WTC11 (cell line): ENCODE measurements around the gene MTTP.

Source experiments
- CTCF ChIP-seq: fragments of 200-600 bp; IDR thresholded peaks from 2 replicates; pipeline ENCODE4 v1.8.0; 2022; ENCODE audit warnings: antibody characterized with exemption
- EMX1 ChIP-seq: fragments of 250-450 bp; sonication (Bioruptor Pico); IDR thresholded peaks from 2 replicates; pipeline ENCODE4 v1.8.0; 2021; ENCODE audit warnings: mild to moderate bottlenecking
- JUN ChIP-seq: sonication (generic); formaldehyde crosslinking; IDR thresholded peaks from 2 replicates; pipeline ENCODE4 v1.8.0; 2023; ENCODE audit warnings: mild to moderate bottlenecking, missing genetic modification reagents
- MYBL2 ChIP-seq: sonication (generic); formaldehyde crosslinking; IDR thresholded peaks from 2 replicates; pipeline ENCODE4 v1.8.1; 2023; ENCODE audit warnings: mild to moderate bottlenecking, moderate library complexity, missing genetic modification reagents
- SP1 ChIP-seq: sonication (generic); formaldehyde crosslinking; conservative IDR thresholded peaks from 2 replicates; pipeline ENCODE4 v1.8.1; 2022; ENCODE audit warnings: missing genetic modification reagents
- ZBTB43 ChIP-seq: sonication (generic); formaldehyde crosslinking; IDR thresholded peaks from 2 replicates; pipeline ENCODE4 v1.8.1; 2023; ENCODE audit warnings: mild to moderate bottlenecking, missing genetic modification reagents
- ZNF121 ChIP-seq: sonication (generic); formaldehyde crosslinking; IDR thresholded peaks from 2 replicates; pipeline ENCODE4 v1.8.0; 2023; ENCODE audit warnings: missing genetic modification reagents
- ZNF416 ChIP-seq: fragments of 250-450 bp; sonication (Bioruptor Pico); IDR thresholded peaks from 2 replicates; pipeline ENCODE4 v1.9.0; 2021; ENCODE audit warnings: mild to moderate bottlenecking, inconsistent platforms
- TF ChIP-seq, protein P1 (sequence below): sonication (generic); formaldehyde crosslinking; IDR thresholded peaks from 2 replicates; pipeline ENCODE4 v1.8.1; 2022; ENCODE audit warnings: low read depth, missing genetic modification reagents, borderline replicate concordance
- TF ChIP-seq, protein P2 (sequence below): sonication (generic); formaldehyde crosslinking; IDR thresholded peaks from 2 replicates; pipeline ENCODE4 v1.8.1; 2023; ENCODE audit warnings: mild to moderate bottlenecking, moderate library complexity, missing genetic modification reagents

- TF ChIP-seq CTCF (no peak), EMX1 (no peak), ZBTB43 (CRISPR knock-in tag) (no peak), ZNF121 (CRISPR knock-in tag) (no peak), ZNF416 (CRISPR knock-in tag) (no peak), MYBL2 (no peak), JUN (CRISPR knock-in tag) (no peak), SP1 (CRISPR knock-in tag) (no peak)
- TF ChIP-seq, protein P1, sequence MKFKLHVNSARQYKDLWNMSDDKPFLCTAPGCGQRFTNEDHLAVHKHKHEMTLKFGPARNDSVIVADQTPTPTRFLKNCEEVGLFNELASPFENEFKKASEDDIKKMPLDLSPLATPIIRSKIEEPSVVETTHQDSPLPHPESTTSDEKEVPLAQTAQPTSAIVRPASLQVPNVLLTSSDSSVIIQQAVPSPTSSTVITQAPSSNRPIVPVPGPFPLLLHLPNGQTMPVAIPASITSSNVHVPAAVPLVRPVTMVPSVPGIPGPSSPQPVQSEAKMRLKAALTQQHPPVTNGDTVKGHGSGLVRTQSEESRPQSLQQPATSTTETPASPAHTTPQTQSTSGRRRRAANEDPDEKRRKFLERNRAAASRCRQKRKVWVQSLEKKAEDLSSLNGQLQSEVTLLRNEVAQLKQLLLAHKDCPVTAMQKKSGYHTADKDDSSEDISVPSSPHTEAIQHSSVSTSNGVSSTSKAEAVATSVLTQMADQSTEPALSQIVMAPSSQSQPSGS (CRISPR knock-in tag) = no peak
- TF ChIP-seq, protein P2, sequence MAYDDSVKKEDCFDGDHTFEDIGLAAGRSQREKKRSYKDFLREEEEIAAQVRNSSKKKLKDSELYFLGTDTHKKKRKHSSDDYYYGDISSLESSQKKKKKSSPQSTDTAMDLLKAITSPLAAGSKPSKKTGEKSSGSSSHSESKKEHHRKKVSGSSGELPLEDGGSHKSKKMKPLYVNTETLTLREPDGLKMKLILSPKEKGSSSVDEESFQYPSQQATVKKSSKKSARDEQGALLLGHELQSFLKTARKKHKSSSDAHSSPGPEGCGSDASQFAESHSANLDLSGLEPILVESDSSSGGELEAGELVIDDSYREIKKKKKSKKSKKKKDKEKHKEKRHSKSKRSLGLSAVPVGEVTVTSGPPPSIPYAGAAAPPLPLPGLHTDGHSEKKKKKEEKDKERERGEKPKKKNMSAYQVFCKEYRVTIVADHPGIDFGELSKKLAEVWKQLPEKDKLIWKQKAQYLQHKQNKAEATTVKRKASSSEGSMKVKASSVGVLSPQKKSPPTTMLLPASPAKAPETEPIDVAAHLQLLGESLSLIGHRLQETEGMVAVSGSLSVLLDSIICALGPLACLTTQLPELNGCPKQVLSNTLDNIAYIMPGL (CRISPR knock-in tag) = no peak
Measured at GRCh38 chr4:99540277-99540939, 34.2 kb upstream of the MTTP start.
